Lung microvascular endothelial cell (primary cell): ENCODE measurements around the gene TFG. TPM values are rescaled to one million over a fixed set of nuclear protein-coding genes. Genes with fewer than 3 reads are reported as not detected.

Experiments used
- DNase-seq, 2 donors: peaks; one replicate each; pipeline versions ENCODE4 v3.0.0 to v3.0.0-alpha.2; 2010; ENCODE audit warnings: low read depth in 2 of 2
- total RNA-seq: library from RNA; depleted of rRNA; stranded (reverse); fragments of >200 nt; gene quantifications from 2 replicates; pipeline ENCODE4 v1.2.1, GENCODE V29; 2014

The TFG gene
- total RNA-seq, 1 donor from 2014 or later = 36.1 TPM

GRCh38 chr3:100706365-100706764 lies 2.9 kb upstream of the TFG start:
- DNase-seq = no peak

GRCh38 chr3:100708644-100708988 lies 678 bp upstream of the TFG start:
- DNase-seq = no peak

- DNase-seq = peak; percentile 47 to 66
These were observed 557 bp downstream of the TFG start for GRCh38 chr3:100709842-100710260.

- DNase-seq = peak; percentile 26 to 79
These were observed 1.1 kb downstream of the TFG start for GRCh38 chr3:100710261-100710968.

GRCh38 chr3:100715176-100715575 lies 5.9 kb downstream of the TFG start:
- DNase-seq = no peak

- DNase-seq = no peak
These were observed 7.8 kb downstream of the TFG start for GRCh38 chr3:100717063-100717462.

- no peak for DNase-seq
These were observed 8.6 kb downstream of the TFG start for GRCh38 chr3:100717637-100718487.

GRCh38 chr3:100719136-100719535 lies 9.8 kb downstream of the TFG start:
- no peak for DNase-seq

GRCh38 chr3:100720426-100720825 lies 11.1 kb downstream of the TFG start:
- DNase-seq = no peak

GRCh38 chr3:100725935-100726513 lies 16.7 kb downstream of the TFG start:
- no peak for DNase-seq

GRCh38 chr3:100726706-100727105 lies 17.4 kb downstream of the TFG start:
- DNase-seq = no peak

- DNase-seq = no peak
These were observed 21.2 kb downstream of the TFG start for GRCh38 chr3:100730524-100730923.

- no peak for DNase-seq
These were observed 23.1 kb downstream of the TFG start for GRCh38 chr3:100732435-100732834.

GRCh38 chr3:100737334-100737733 lies 28.0 kb downstream of the TFG start:
- peak; percentile 32 to 66 for DNase-seq

GRCh38 chr3:100740207-100740606 lies 30.9 kb downstream of the TFG start:
- DNase-seq = no peak

GRCh38 chr3:100743535-100743934 lies 34.2 kb downstream of the TFG start:
- no peak for DNase-seq

GRCh38 chr3:100744671-100745070 lies 35.4 kb downstream of the TFG start:
- DNase-seq = no peak

- DNase-seq = no peak
These were observed 36.3 kb downstream of the TFG start for GRCh38 chr3:100745617-100746016.

- no peak for DNase-seq
These were observed 36.8 kb downstream of the TFG start for GRCh38 chr3:100746092-100746491.

GRCh38 chr3:100748220-100748619 lies 38.9 kb downstream of the TFG start:
- DNase-seq = no peak

GRCh38 chr3:100748967-100749366 lies 39.7 kb downstream of the TFG start:
- no peak for DNase-seq

- DNase-seq = no peak
These were observed 44.6 kb downstream of the TFG start for GRCh38 chr3:100753846-100754245.
